HepG2 (cell line): ENCODE data around the gene CCDC154. TPM values are rescaled to one million over a fixed set of nuclear protein-coding genes. Genes with fewer than 3 reads are reported as not detected.

Experiments
- ARID5B ChIP-seq: IDR thresholded peaks from 2 replicates; pipeline ENCODE4 v1.4.0; 2020; ENCODE audit warnings: mild to moderate bottlenecking, missing genetic modification reagents
- ATF2 ChIP-seq: sonication (generic); formaldehyde crosslinking; IDR thresholded peaks from 2 replicates; pipeline ENCODE4 v1.4.0; 2020; ENCODE audit warnings: missing genetic modification reagents
- CC2D1A ChIP-seq: sonication (generic); formaldehyde crosslinking; IDR thresholded peaks from 2 replicates; pipeline ENCODE4 v1.8.1; 2023; ENCODE audit warnings: mild to moderate bottlenecking, missing genetic modification reagents
- CEBPB ChIP-seq: IDR thresholded peaks from 2 replicates; pipeline ENCODE4 v1.6.1; 2011; ENCODE audit warnings: low read depth, low read length, improper control_type of control experiment, borderline replicate concordance
- GTF3A ChIP-seq: sonication (generic); formaldehyde crosslinking; conservative IDR thresholded peaks from 2 replicates; pipeline ENCODE4 v1.4.0; 2020; ENCODE audit warnings: mild to moderate bottlenecking, missing genetic modification reagents
- HIVEP1 ChIP-seq: sonication (generic); formaldehyde crosslinking; IDR thresholded peaks from 2 replicates; pipeline ENCODE4 v1.4.0; 2020; ENCODE audit warnings: mild to moderate bottlenecking, missing genetic modification reagents
- ISL2 ChIP-seq: sonication (generic); formaldehyde crosslinking; IDR thresholded peaks from 2 replicates; pipeline ENCODE4 v1.5.0; 2020; ENCODE audit warnings: missing genetic modification reagents
- RARG ChIP-seq: sonication (generic); formaldehyde crosslinking; IDR thresholded peaks from 2 replicates; pipeline ENCODE4 v1.4.0; 2020; ENCODE audit warnings: low read depth, mild to moderate bottlenecking, missing genetic modification reagents
- SAFB2 ChIP-seq: sonication (generic); formaldehyde crosslinking; IDR thresholded peaks from 2 replicates; pipeline ENCODE4 v1.5.1; 2020; ENCODE audit warnings: missing genetic modification reagents, low read depth, mild to moderate bottlenecking, borderline replicate concordance
- TP53 ChIP-seq: sonication (generic); formaldehyde crosslinking; conservative IDR thresholded peaks from 2 replicates; pipeline ENCODE4 v1.4.0; 2020; ENCODE audit warnings: missing genetic modification reagents
- ZNF558 ChIP-seq: sonication (generic); formaldehyde crosslinking; IDR thresholded peaks from 2 replicates; pipeline ENCODE4 v1.9.0; 2022; ENCODE audit warnings: mild to moderate bottlenecking, missing genetic modification reagents, borderline replicate concordance
- ZNF660 ChIP-seq: sonication (generic); formaldehyde crosslinking; IDR thresholded peaks from 2 replicates; pipeline ENCODE4 v1.5.1; 2020; ENCODE audit warnings: mild to moderate bottlenecking, low read depth, missing genetic modification reagents, borderline replicate concordance
- ZNF790 ChIP-seq: sonication (generic); formaldehyde crosslinking; IDR thresholded peaks from 2 replicates; pipeline ENCODE4 v1.8.0; 2022; ENCODE audit warnings: missing genetic modification reagents, mild to moderate bottlenecking, borderline replicate concordance
- ZNF800 ChIP-seq: sonication (generic); formaldehyde crosslinking; IDR thresholded peaks from 2 replicates; pipeline ENCODE4 v1.4.0; 2020; ENCODE audit warnings: missing genetic modification reagents
- ZNF878 ChIP-seq: sonication (generic); formaldehyde crosslinking; IDR thresholded peaks from 2 replicates; pipeline ENCODE4 v1.8.1; 2023; ENCODE audit warnings: mild to moderate bottlenecking, missing genetic modification reagents, moderate library complexity
- ZSCAN30 ChIP-seq: sonication (generic); formaldehyde crosslinking; IDR thresholded peaks from 2 replicates; pipeline ENCODE4 v1.5.0; 2020; ENCODE audit warnings: mild to moderate bottlenecking, missing genetic modification reagents
- polyA plus RNA-seq, 8 experiments: library from polyadenylated mRNA; depleted of rRNA in 3 of 8; stranded (reverse) in 7 of 8; unstranded in 1 of 8; fragments of >200 nt; fragmentation: Illumina TruSeq in 4 of 8; extraction: Trizol in 4 of 8; gene quantifications; 2 replicates each; pipeline versions ENCODE4 v1.2.1 to v1.2.3, GENCODE V29; 2011 to 2016; ENCODE audit warnings: low read depth in 4 of 8, missing spikeins in 1 of 8, mixed read lengths in 1 of 8; ENCODE audit not compliant: insufficient read depth in 1 of 8
- total RNA-seq, 5 experiments: library from RNA; depleted of rRNA; stranded (reverse); fragments of >200 nt; fragmentation: Illumina TruSeq; extraction: Trizol; gene quantifications; 2 replicates each; pipeline ENCODE4 v1.2.3, GENCODE V29; 2016; ENCODE audit warnings: low read depth in 1 of 5

Gene CCDC154
- total and polyA plus RNA-seq, 2 of the 13 experiments (the other 11 are each of a cell fraction or from before 2014, with no cell fraction given) = 0.92 to 1.5 TPM

GRCh38 chr16:1492923-1493745 lies 48.8 kb upstream of the CCDC154 start, which contains the start of gene TELO2 (continued):
- TF ChIP-seq ZNF790 (CRISPR knock-in tag) (peak; percentile 69; the same call in 1 of the 2 replicates), ISL2 (CRISPR knock-in tag) (peak; percentile 35; the same call in 1 of the 2 replicates), ARID5B (CRISPR knock-in tag) (0 out of 2 replicates have a peak, but pooled peaks have one; percentile 12), ZNF558 (CRISPR knock-in tag) (no peak; the same call in 1 of the 2 replicates), GTF3A (CRISPR knock-in tag) (no peak), ZSCAN30 (CRISPR knock-in tag) (no peak), ZNF800 (CRISPR knock-in tag) (no peak), RARG (CRISPR knock-in tag) (no peak), CC2D1A (CRISPR knock-in tag) (no peak), ATF2 (CRISPR knock-in tag) (peak; percentile 37; the same call in 1 of the 2 replicates), HIVEP1 (no peak), ZNF878 (CRISPR knock-in tag) (no peak), SAFB2 (CRISPR knock-in tag) (no peak; the same call in 1 of the 2 replicates), TP53 (0 out of 2 replicates have a peak, but pooled peaks have one; percentile 28), CEBPB (no peak), ZNF660 (CRISPR knock-in tag) (no peak)
